GM21576 (cell line): Measurements from ENCODE around the gene MORN5.

ENCODE experiments used
- ATAC-seq: cut with Tn5 transposase; IDR thresholded peaks from one replicate; pipeline ENCODE4 v1.9.1; 2021; ENCODE audit warnings: mild to moderate bottlenecking, moderate library complexity; ENCODE audit not compliant: unreplicated experiment

Gene MORN5

GRCh38 chr9:122143296-122143695, 16.4 kb upstream of the MORN5 start:
- no peak for ATAC-seq

DNA sequence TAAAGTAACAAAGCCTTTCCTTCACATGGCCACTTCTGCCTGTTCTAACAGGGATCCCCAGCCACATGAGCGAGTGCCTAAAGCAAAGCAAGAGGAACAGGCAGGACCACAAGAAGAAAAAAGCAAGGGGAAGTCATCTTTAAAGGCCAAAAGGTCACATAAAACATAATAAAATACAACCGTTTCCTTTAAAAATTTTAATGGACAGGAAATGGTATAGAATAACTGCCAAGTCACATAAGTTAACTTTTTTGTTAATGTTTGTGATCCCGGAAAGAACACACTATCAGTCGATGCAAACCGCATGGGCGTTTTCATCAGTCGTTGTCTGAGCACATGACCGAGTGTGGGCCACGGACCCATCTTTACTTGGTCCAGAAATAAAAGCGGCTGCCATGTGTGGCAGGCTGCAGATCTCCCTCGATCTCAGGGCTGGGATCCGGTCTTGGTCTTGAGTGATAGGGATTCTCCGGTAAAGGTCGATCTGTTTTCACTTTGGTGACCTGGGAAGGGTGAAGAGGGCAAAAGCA, 15.8 kb upstream of the MORN5 start:
- no peak for ATAC-seq

GRCh38 chr9:122144836-122145591, 14.7 kb upstream of the MORN5 start:
- no peak for ATAC-seq

DNA sequence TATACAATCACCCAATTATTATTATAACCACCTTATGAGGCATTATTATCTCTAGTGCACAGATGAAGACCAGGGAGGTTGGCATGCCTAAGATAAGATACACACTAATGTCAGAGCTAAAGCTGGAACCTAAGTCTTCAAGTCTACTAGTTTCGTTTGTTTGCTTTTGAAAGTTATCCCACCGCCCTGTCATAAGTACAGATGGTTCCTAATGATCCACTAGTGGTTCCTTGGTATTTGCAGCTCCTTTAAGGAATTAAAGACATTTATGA, 14.2 kb upstream of the MORN5 start:
- ATAC-seq, result no peak

GRCh38 chr9:122151267-122151828, 8.4 kb upstream of the MORN5 start:
- no peak for ATAC-seq

DNA sequence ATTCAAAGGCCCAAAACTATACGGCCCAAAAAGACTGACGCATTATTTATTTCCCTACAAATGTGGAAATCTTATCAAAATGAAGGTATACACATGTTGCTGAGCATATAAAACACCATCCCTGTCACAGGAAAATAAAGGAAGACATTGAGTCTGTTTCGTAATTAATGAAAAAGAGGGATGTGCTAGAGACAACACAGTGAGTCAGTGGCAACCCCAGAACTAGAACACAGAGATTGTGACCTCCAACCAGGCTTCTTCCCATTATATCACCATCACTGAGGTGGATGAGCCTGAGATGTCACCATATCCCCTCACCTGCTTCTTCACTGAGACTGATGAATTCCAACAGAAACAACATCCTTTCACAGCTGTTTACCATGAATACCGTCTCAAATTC, 3.9 kb upstream of the MORN5 start:
- no peak for ATAC-seq

- no peak for ATAC-seq
These were observed 1.5 kb upstream of the MORN5 start for GRCh38 chr9:122158202-122158601.

DNA sequence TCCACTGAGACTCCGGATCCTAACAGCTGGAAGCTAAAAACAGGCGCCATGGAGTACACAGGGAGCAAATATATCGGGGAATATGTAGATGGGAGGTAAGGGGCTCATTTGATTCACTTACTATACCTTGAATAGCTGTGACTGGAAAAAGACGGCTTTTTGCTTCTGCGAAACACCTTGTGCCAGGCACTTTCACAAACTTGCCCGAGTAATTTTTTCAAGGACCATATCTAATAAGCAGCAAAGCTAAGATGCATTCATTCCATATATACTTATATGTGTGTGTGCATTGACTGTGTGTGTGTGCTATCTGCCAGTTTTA, 178 bp downstream of the MORN5 start:
- ATAC-seq, result no peak

- no peak for ATAC-seq
These were observed 2.7 kb downstream of the MORN5 start for GRCh38 chr9:122162415-122162814.

- ATAC-seq, result no peak
These were observed 4.6 kb downstream of the MORN5 start for GRCh38 chr9:122164286-122164685.

- no peak for ATAC-seq
These were observed 8.6 kb downstream of the MORN5 start for GRCh38 chr9:122168356-122168755.

- ATAC-seq, result no peak
These were observed 12.4 kb downstream of the MORN5 start for GRCh38 chr9:122172131-122172530.

DNA sequence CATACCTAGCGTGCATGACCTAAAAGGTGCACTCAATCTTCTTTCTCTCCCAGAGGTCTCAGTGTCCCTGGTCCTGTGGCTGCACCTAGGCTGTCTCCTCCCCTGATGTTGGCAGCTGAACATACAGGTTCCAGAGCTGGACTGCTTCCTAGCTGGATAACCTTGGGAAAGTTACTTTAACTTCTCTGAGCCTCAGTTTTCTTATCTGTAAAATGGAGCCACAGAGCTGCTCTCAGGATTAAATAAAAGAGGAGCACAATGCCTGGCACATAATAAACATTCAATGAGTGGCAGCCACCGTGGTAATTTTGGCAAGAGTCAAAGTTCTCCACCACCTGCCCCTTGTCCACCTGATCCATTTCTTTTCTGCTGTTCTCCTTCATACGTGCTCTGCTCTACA, 14.0 kb downstream of the MORN5 start:
- ATAC-seq, result no peak

DNA sequence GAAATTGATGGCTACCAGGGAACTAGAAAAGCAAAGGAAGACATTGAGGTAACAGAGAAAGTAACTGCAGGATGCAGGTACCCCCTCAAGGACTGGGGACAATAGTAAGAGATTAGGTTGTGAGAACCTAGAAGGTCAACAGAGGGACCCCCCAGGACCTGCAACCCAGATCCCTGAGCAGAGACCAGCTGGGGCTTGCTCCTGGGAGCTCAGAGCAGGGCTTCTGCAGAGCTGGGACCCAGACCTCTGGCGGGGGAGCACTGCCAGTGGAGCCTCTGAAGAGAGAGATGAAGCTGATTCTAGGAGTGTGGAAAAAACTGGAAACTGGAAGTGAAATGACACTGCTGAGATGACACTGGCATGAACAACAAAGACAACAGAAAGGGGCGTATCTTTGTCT, 17.2 kb downstream of the MORN5 start:
- no peak for ATAC-seq

GRCh38 chr9:122179054-122179689, 19.5 kb downstream of the MORN5 start:
- ATAC-seq, result no peak

- no peak for ATAC-seq
These were observed 20.0 kb downstream of the MORN5 start for GRCh38 chr9:122179690-122180074.

GRCh38 chr9:122180633-122181032, 20.9 kb downstream of the MORN5 start:
- no peak for ATAC-seq

DNA sequence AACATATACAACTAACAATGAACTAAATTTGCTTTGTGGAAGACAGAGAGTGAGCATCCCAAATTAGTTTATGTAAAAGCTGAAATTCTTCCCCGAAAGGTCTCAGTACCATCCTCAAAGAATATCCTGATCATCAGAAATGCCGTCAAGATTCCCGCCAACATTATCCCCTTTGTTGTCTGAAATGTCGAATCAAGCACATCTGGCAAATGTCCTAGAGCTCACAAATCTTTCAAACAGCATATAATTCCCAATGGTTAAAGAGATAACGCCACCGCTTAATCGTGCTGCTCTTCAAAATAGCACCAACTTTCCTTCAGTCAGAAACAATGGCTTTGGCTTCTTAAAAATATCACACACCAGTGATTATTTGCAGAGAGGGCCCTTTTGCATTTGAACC, 23.8 kb downstream of the MORN5 start:
- ATAC-seq, result no peak

DNA sequence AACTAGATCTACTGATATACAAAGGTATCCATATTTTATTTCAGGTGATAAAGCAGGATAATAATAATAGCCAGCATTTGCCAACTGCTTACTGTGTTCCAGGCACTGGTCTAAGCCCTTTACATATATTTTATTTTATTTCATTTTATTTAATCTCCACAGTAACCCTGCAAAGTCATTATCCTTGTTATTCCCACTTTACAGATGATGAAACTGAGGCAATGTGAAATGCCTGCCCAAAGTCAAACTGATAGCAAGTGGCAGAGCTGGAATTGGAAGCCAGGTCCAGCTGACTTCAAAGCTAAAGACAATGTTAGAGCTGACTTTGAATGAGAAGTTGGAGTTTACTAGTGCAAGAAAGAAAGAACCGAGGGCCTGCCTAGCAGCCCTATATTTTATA, 24.8 kb downstream of the MORN5 start:
- no peak for ATAC-seq

- no peak for ATAC-seq
These were observed 26.6 kb downstream of the MORN5 start for GRCh38 chr9:122186301-122186700.

GRCh38 chr9:122186777-122187470, 27.2 kb downstream of the MORN5 start:
- no peak for ATAC-seq

GRCh38 chr9:122188369-122188768, 28.7 kb downstream of the MORN5 start:
- no peak for ATAC-seq
